NCI-H2196 (cell line): ENCODE results near the gene SMARCA4.

ENCODE experiments used
- DNase-seq: peaks from one replicate; lab custom pipeline; 2025; ENCODE audit not compliant: unreplicated experiment; lab: John Stamatoyannopoulos, UW

The SMARCA4 gene

GRCh38 chr19:10960314-10961072 lies at the start of gene SMARCA4:
Gene SMARCA4 (plus strand): TSS chr19:10961030. CDS start chr19:10984152, 23,122 bp downstream.
- DNase-seq: peak; percentile 99

DNA sequence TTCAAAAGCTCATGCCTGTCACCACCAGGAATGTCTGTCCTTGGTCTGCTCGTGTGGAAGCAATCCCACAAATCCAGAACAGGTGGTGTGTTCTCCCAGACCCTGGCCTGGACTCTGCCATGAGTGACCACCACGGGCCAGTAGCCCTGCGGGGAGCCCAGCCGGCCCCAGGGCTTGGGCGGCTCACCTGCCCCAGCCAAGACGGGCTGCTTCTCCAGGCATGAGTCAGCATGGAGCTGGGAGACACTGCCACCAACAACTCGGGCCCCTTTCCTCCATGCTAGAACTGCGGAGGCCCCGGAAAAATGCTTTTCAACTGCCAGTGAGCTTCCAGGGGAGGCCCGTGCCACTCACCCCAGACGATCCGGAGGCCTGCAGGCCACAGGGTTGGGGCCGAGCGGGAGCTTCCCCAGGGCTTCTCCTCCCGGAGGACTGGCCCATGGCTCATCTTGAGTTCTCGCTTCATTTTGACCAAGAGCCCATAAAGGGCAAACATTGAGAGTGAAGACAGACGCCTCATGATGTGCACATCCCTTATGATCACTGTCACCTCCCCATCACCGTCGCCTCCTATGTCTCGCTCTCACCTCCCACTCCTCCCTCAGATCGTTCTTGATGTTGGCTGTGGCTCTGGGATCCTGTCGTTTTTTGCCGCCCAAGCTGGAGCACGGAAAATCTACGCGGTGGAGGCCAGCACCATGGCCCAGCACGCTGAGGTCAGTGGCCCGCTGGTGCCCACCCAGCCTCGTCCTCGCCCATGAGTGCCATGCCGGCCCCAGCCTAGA lies 49.1 kb upstream of the SMARCA4 start:
- DNase-seq: no peak

DNA sequence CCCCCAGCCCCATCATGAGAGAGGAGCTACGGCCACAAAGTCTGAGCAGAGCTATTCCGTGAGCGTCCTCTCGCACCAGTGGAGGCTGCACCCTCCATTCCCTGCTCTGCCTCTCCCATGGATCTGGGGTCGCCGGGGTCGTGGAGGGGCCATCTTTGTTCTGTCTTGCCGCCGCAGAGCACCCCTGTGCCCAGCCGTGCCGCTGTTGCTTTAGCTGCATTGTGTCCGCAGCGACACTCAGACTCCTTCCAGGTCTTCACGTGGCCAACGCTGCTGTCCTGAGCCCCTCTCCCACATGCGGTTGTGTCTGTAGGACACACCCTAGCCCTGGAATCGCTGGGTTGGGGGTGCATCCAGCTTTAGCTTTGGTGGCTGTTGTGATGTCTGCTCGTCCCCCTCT lies 48.2 kb upstream of the SMARCA4 start:
- no peak for DNase-seq

DNA sequence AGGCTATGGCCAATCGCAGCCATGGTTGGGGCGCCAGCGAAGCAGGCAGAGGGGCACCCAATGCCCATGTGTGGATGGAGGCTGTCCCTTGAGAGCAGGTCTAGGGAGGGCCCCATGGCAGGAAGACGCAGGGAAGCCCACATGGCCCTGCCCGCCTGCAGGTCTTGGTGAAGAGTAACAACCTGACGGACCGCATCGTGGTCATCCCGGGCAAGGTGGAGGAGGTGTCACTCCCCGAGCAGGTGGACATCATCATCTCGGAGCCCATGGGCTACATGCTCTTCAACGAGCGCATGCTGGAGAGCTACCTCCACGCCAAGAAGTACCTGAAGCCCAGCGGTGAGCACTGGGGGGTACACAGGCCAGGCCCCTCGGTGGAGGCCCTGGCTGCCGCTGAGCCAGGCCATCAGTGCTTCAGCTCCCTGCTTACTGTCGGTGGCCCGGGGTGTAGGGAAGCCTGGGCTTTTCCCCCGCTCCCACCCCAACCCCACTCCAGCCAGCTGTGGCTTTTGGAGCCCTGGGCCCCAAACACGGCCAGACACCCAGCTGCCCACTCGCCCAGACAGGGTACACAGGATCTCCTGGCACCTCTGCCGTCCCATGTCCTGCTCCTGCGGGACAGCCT lies 47.0 kb upstream of the SMARCA4 start:
- no peak for DNase-seq

- DNase-seq: no peak
These were observed 45.4 kb upstream of the SMARCA4 start for GRCh38 chr19:10915130-10916091.

DNA sequence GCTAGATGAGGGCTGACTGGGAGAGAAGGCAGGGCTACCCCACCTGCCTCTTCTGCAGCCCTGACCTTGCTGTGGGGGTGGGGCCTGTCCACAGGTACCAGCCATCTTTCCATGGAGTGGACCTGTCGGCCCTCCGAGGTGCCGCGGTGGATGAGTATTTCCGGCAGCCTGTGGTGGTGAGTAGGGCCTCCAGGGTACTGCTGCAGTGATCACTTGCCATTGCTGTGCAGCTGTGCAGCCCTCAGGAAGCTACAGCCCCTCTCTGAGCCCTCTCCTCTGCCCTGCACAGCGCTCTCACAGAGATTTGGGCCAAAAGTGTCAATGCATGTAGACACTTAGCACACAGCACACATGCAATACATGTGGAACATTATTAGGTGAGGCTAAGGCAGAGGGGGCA lies 44.2 kb upstream of the SMARCA4 start:
- no peak for DNase-seq

DNA sequence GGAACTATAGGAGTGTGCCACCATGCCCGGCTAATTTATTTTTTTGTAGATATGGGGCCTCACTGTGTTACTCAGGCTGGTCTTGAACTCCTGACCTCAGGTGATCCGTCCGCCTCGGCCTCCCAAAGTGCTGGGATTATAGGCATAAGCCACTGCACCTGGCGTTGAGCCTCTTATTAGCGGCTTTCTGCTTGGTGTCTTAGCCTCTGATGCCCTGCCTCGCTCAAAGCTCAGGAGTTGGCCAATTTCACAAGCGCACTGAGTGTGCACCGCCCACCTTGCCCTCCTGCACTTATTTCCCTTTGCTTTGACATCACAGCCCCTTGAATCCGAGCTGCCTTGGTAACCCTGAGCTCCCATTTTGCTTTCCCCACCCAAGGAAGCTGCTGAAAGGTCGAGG lies 42.5 kb upstream of the SMARCA4 start:
- DNase-seq: no peak

DNA sequence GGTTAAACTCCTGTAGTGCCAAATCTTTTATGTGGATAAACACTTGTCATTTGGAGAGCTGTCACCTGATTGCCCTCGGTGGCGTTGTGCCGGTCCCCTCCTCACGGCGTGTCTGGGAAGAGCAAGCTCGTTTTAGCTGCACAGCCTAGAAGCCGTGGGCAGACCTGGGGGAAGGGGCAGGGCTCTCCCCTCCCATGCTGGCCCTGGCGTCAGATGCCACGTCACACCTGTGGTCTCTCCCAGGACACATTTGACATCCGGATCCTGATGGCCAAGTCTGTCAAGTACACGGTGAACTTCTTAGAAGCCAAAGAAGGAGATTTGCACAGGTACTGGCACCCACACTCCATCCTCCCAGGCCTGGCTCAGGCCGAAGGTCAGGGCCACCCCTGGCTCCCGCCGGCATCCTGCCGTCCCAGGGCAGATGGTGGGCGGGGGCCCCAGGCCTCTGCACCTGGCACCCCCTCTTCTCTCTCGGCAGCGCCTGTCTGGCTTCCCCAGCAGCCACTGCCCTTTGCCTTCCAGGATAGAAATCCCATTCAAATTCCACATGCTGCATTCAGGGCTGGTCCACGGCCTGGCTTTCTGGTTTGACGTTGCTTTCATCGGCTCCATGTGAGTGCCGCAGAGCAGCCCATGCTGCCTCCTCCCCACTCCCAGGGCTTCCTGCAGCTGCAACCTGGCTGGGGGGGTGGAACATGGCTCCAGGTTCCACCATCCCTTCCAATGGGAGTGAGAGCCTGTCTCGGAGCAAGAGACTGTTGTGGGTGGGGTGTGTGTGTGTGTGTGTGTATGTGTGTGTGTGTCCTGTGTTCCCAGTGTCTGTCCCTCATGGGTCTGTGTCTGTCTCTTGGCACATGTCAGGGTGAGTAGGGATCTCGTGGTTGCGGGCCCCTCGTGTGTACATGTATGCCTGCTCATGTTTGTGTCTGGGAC lies 41.2 kb upstream of the SMARCA4 start:
- DNase-seq: no peak

- no peak for DNase-seq
These were observed 40.6 kb upstream of the SMARCA4 start for GRCh38 chr19:10920288-10920655.

- DNase-seq: no peak
These were observed 40.0 kb upstream of the SMARCA4 start for GRCh38 chr19:10920781-10921180.

DNA sequence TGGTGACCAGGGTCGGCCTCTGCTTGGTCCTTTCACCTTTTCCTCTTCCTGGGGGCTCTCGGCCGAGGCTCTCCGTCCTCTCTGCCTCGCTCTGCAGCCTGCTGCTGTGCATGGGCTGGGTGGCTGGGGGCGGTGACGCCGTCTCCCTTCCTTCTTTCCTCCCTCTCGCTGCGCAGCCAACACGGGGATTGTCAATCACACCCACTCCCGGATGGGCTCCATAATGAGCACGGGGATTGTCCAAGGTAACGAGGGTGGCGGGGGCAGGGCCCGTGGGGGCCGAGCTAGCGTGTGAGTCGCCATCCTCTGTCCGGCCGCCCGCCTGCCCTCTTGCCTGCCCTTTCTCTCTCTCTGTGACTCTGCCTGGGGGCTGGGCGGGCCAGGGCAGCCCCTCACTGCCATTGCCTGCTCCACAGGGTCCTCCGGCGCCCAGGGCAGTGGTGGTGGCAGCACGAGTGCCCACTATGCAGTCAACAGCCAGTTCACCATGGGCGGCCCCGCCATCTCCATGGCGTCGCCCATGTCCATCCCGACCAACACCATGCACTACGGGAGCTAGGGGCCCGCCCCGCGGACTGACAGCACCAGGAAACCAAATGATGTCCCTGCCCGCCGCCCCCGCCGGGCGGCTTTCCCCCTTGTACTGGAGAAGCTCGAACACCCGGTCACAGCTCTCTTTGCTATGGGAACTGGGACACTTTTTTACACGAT lies 39.5 kb upstream of the SMARCA4 start:
- DNase-seq: no peak

DNA sequence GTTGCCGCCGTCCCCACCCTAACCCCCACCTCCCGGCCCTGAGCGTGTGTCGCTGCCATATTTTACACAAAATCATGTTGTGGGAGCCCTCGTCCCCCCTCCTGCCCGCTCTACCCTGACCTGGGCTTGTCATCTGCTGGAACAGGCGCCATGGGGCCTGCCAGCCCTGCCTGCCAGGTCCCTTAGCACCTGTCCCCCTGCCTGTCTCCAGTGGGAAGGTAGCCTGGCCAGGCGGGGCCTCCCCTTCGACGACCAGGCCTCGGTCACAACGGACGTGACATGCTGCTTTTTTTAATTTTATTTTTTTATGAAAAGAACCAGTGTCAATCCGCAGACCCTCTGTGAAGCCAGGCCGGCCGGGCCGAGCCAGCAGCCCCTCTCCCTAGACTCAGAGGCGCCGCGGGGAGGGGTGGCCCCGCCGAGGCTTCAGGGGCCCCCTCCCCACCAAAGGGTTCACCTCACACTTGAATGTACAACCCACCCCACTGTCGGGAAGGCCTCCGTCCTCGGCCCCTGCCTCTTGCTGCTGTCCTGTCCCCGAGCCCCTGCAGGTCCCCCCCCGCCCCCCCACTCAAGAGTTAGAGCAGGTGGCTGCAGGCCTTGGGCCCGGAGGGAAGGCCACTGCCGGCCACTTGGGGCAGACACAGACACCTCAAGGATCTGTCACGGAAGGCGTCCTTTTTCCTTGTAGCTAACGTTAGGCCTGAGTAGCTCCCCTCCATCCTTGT lies 38.8 kb upstream of the SMARCA4 start:
- DNase-seq: no peak

GRCh38 chr19:10922638-10923014 lies 38.2 kb upstream of the SMARCA4 start:
- DNase-seq: no peak

GRCh38 chr19:10923260-10924112 lies 37.3 kb upstream of the SMARCA4 start:
- no peak for DNase-seq

- no peak for DNase-seq
These were observed 36.2 kb upstream of the SMARCA4 start for GRCh38 chr19:10924597-10924996.

DNA sequence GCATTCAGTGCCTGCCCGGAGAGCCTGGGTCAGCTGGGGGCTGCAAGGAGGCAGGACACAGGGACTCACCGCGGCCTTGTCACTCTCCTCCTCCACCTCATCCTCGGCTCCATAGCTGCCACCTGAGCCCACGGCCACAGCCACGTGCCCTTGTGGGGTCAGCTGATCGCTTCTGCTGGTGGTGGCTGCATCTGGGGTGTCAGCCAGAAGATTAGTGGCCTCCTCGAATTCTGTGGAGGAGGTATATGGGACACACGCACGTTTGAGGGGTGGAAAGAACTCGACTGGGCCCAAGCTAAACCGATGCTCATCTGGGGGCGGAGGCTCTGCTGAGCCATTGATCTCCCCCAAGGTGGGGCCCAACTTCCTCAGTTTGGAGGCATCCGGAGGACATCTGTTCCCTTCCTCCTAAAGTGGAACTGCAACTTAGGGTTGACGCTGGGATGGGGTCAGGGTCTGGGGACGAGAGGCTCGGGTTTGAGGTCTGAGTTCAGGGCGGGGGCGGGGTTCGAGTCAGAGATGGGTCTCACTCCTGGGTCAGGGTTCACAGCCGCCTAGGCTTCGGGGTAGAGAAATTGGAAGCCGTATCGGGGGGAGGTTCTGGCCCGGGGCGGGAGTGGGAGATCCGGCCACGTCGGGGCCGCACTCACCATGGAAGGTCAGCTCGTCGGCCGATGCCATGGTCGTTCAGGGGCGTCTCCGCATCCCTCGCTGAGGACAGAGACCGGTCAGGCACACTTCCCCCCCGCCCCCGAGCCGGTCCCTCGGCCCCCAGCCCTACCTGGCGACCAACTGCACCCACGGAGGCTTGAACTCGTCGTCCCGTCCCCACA lies 32.9 kb upstream of the SMARCA4 start:
- DNase-seq: no peak
